CD4-positive, CD25-positive, alpha-beta regulatory T cell (primary cell): ENCODE results near the gene S100A4. TPM values are rescaled to one million over a fixed set of nuclear protein-coding genes. Genes with fewer than 3 reads are reported as not detected.
A peak's percentile ranks its signal among the peaks of the same experiment; 100 is the strongest.

Source experiments
- ATAC-seq, 2 donors: fragments of 150-1000 bp; cut with Tn5 transposase; one replicate each; pipeline ENCODE4 v1.10.0; 2021; ENCODE audit warnings: low read depth in 2 of 2, moderate number of reproducible peaks in 2 of 2, moderate library complexity in 1 of 2
- DNase-seq, 3 donors: peaks; one replicate each; pipeline versions ENCODE4 v3.0.0 to v3.0.0-alpha.2; 2012 to 2022; ENCODE audit warnings: mixed read lengths in 1 of 3
- H3K27ac ChIP-seq: one replicate; pipeline ENCODE4 v1.7.0; 2013; ENCODE audit warnings: mild to moderate bottlenecking, low read length; ENCODE audit not compliant: insufficient read depth, poor library complexity, severe bottlenecking
- H3K27me3 ChIP-seq: one replicate; pipeline ENCODE4 v1.7.0; 2013; ENCODE audit warnings: low read length; ENCODE audit not compliant: control insufficient read depth, insufficient read depth
- H3K36me3 ChIP-seq: one replicate; pipeline ENCODE4 v1.7.0; 2013; ENCODE audit warnings: mild to moderate bottlenecking, low read length, moderate library complexity; ENCODE audit not compliant: control insufficient read depth, insufficient read depth
- H3K4me1 ChIP-seq: 2 replicates; pipeline ENCODE4 v1.7.0; 2013; ENCODE audit warnings: mild to moderate bottlenecking, low read length; ENCODE audit not compliant: insufficient read depth, control insufficient read depth, poor library complexity, severe bottlenecking
- H3K4me3 ChIP-seq: one replicate; pipeline ENCODE4 v1.7.0; 2013; ENCODE audit warnings: low read depth, mild to moderate bottlenecking, low read length, moderate library complexity
- H3K9me3 ChIP-seq, 2 experiments: 1 replicate in 1 of 2; 2 replicates in 1 of 2; pipeline ENCODE4 v1.7.0; 2013; ENCODE audit warnings: low read length in 2 of 2, mild to moderate bottlenecking in 1 of 2, moderate library complexity in 1 of 2; ENCODE audit not compliant: control insufficient read depth in 2 of 2
- H3K27ac Mint-ChIP-seq, 3 donors: one replicate each; pipeline ENCODE4 v1.8.0; 2020 to 2022; ENCODE audit warnings: mild to moderate bottlenecking in 3 of 3, mixed read lengths in 3 of 3, moderate library complexity in 2 of 3
- H3K27me3 Mint-ChIP-seq: one replicate; pipeline ENCODE4 v1.8.0; 2022; ENCODE audit warnings: mild to moderate bottlenecking, mixed read lengths
- H3K36me3 Mint-ChIP-seq: one replicate; pipeline ENCODE4 v1.8.0; 2020; ENCODE audit warnings: mixed read lengths
- H3K4me1 Mint-ChIP-seq, 4 donors: one replicate each; pipeline ENCODE4 v1.8.0; 2020 to 2022; ENCODE audit warnings: mixed read lengths in 4 of 4, mild to moderate bottlenecking in 1 of 4
- H3K4me3 Mint-ChIP-seq, 4 donors: one replicate each; pipeline ENCODE4 v1.8.0; 2020 to 2022; ENCODE audit warnings: mild to moderate bottlenecking in 4 of 4, mixed read lengths in 4 of 4, moderate library complexity in 3 of 4
- H3K9me3 Mint-ChIP-seq, 7 donors: one replicate each; pipeline ENCODE4 v1.8.0; 2020 to 2022; ENCODE audit warnings: mixed read lengths in 7 of 7, mild to moderate bottlenecking in 3 of 7, moderate library complexity in 2 of 7
- polyA plus RNA-seq, 4 donors: library from polyadenylated mRNA; unstranded; fragments of 300-500 nt; fragmentation: Illumina TruSeq; gene quantifications; one replicate each; pipeline ENCODE4 v1.2.3, GENCODE V29; 2021
- total RNA-seq: library from RNA; stranded (reverse); gene quantifications from one replicate; pipeline ENCODE4 v1.2.3, GENCODE V29; 2022

Gene S100A4
- total and polyA plus RNA-seq, 5 donors from 2014 or later, result 928 to 4,309 (median 2,680) TPM

DNA sequence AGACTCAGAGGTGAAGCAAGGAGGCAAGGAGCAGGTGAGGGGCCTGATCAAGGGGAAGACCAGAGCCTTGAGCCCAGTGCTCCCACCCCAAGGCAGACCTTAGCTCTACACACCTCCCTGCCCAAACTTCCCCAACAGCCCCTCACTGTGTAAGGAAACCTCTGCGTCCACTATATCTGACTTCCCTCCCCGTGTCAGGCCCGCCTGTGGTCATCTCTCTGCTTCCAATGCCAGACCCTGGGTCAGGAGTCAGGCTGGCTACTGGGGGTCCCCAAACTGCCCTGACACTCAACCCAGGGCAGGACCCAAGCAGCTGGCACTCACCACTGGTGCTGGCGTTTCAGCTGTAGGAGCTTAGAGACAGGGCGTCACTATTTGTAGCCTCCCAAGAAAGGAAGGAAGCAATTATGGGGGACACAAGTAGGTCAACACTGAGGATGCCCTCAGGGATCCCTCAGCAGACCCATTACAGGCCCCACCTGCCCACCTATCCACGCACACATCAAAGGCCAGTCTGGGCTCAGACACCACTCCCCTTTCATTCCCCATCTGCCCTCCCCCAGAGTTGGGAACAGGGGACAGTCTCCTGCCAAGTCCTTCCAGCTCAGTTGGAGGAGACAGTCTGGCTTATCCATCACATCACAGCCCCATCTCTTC, 4.3 kb upstream of the S100A4 start:
- H3K27me3 ChIP-seq, result no peaks in the 10 kb centered on the region
- no peak overlapping the region for H3K4me3 Mint-ChIP-seq
- DNase-seq (no peak), ATAC-seq (no peak)
- H3K27ac ChIP-seq, result no peak overlapping the region
- peaks cover 7% of the 10 kb centered on the region for H3K36me3 Mint-ChIP-seq
- no peaks in the 10 kb centered on the region for H3K9me3 ChIP-seq
- H3K27me3 Mint-ChIP-seq, result no peaks in the 10 kb centered on the region
- H3K27ac Mint-ChIP-seq, result peak overlapping the region in 2 of 3 donors; percentile 25 to 79
- peaks cover 24% of the 10 kb centered on the region for H3K4me1 ChIP-seq
- no peaks in the 10 kb centered on the region for H3K9me3 Mint-ChIP-seq
- no peaks in the 10 kb centered on the region for H3K36me3 ChIP-seq
- no peak overlapping the region for H3K4me3 ChIP-seq
- H3K4me1 Mint-ChIP-seq, result peaks cover 0 to 37% (median 13%) of the 10 kb centered on the region in 4 donors

DNA sequence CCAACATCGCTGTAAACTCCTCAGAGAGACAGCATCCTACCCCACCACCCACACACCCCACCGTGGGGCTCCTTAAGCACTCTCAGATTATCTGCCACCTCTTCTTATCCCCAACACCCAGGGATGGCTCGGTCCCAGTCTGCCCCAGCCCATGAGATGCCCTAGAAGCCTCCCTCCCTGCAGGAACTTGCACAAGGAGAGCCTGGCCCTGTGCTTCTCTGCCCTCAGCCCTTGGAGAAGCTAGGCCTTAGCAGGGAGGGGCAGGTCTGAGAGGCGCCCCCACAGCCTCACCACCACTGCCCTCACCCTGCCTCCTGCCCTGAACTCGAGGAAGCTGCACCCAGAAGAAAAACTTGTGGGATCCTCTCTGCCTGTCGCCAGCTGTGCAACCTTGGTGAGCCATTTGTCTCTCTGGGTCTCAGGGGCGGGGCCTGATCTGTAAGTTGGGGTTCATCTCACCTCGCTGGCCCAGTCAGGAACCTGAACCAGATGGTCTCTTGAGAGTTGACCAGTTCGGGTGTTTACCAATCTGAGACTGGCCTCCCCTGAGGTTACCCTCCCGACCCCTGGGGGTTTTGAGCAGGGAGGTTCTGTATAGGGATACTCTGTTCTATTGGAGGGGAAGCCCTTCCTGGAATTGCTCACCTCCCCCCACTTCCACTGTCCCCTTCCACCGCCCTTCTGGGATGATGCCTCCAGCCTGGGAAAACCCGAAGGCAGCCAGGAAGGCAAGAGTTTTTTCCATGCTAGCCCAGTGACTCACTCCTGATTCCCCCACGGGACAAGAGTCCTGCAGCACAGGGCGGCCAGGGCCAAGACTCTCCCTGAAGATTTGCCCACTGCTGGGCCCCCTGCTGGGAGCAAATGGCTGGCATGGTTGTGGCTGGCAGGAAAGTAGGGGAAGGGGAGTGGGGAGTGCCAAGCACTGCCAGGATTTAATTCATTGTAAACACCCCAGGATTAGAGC, 3.4 kb upstream of the S100A4 start, which contains the start of gene S100A3:
Gene S100A3 (minus strand): TSS at position 537 of the 967 bp plus-strand sequence. CDS start 773 bp downstream, outside the sequence.
- DNase-seq (no peak), ATAC-seq (no peak)
- Histone ChIP-seq H3K27ac (no peak within 1 kb of the TSS), H3K4me3 (no peak within 1 kb of the TSS), H3K27me3 (no peaks in the 10 kb centered on the region), H3K36me3 (peaks cover 2% of the 10 kb centered on the region), H3K9me3 (no peaks in the 10 kb centered on the region), H3K4me1 (peaks cover 33% of the 10 kb centered on the region)
- peak within 1 kb of the TSS in 2 of 3 donors; percentile 25 to 79 for H3K27ac Mint-ChIP-seq
- no peaks in the 10 kb centered on the region for H3K9me3 Mint-ChIP-seq
- H3K4me1 Mint-ChIP-seq, result peaks cover 0 to 46% (median 16%) of the 10 kb centered on the region in 4 donors
- no peaks in the 10 kb centered on the region for H3K27me3 Mint-ChIP-seq
- peak within 1 kb of the TSS in 1 of 4 donors; percentile 74 for H3K4me3 Mint-ChIP-seq
- H3K36me3 Mint-ChIP-seq, result peaks cover 14% of the 10 kb centered on the region

DNA sequence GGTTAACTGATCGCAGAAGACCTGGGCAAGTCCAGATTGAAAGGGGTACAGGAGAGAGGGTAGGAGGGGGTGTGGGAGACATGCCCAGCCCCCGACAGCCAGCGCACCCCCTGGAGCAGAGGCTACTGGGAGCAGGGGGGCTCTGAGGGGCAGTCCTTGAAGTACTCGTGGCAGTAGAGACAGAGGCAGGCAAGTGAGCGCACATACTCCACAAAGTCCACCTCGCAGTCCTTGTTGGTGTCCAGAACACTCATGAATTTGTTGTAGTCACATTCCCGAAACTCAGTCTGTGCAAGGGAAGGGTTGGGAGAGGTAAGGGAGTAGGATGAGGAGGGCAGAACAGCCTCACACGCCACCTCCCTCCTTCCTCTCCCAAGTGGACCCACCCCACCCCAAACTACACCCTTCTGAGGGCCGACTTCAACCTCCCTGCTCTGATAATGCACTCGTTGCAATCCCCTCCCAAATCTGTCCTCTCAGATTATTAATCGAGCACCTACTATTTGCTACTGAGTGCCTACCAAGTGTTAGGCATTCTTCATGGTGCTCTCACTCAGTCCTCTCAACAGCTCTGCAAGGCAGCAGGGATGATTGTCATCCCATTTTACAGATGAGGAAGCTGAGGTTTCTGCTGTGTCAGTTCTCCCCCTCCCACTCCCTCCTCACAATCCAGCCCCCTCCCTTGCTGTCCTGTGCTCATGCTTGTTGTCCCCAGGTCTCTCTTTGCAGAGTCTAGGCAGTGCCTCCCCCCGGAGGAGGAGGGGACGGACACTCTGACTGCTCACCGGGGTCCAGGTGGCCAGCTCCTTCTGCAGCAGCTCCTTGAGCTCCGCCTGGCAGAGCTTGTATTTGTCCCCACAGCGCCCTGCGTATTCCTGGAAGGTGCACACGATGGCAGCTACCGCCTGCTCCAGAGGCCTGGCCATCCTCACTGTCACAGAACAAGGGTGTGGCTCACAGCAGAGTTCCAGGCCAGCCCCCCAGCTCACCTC, 2.2 kb upstream of the S100A4 start:
- ATAC-seq, result no peak
- Mint-ChIP-seq H3K27me3 (no peaks in the 10 kb centered on the region), H3K4me3 (peak overlapping the region in 1 of 4 donors; percentile 74), H3K9me3 (no peaks in the 10 kb centered on the region), H3K4me1 (peaks cover under 1 to 55% (median 26%) of the 10 kb centered on the region in 4 donors), H3K36me3 (peaks cover 23% of the 10 kb centered on the region), H3K27ac (peak overlapping the region in 2 of 3 donors; percentile 14 to 51)
- no peaks in the 10 kb centered on the region for H3K9me3 ChIP-seq
- no peak for DNase-seq
- no peak overlapping the region for H3K4me3 ChIP-seq
- peaks cover 13% of the 10 kb centered on the region for H3K36me3 ChIP-seq
- no peaks in the 10 kb centered on the region for H3K27me3 ChIP-seq
- H3K27ac ChIP-seq, result no peak overlapping the region
- H3K4me1 ChIP-seq, result peaks cover 44% of the 10 kb centered on the region

DNA sequence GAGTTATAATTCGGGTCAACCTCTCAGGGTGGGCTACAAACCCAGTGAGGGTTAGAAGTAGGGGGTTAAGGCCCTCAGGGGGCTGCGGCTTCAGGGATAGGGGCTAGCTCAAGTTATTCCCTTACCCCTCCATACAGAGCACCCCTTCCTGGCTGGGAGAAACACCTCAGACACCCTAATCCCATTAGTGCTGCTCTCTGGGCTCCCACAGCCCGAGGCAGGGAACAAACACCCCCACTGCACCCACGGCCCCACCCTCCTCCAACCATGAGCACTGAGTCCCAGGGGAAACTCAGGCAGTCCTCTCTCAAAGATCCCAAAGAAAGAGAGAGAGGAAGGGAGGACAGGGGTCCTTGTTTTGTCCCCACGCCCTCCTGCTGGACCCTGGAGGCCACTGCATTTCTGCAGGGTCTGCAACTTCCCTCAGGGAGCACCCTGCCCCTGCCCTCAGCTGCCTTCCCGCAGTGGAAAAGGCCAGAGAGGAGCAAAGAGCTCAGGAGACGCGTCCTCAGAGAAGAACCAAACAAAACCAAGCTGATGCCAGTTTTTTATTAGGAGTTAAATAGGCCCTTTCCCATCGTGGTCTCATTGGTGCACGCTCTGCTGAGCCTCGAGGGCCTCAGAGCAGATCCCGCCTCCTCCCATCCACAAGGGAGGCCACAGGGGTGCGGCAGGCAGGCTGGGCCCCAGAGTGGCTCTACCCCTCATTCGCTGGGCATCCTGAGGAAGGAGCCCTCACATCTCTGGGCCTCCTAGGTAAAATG, 1.4 kb upstream of the S100A4 start:
- peaks cover 28% of the 10 kb centered on the region for H3K36me3 Mint-ChIP-seq
- H3K27ac Mint-ChIP-seq, result peak overlapping the region; percentile 97 to 99 (median 98)
- H3K4me1 Mint-ChIP-seq, result peaks cover 5 to 64% (median 33%) of the 10 kb centered on the region in 4 donors
- DNase-seq, result no peak
- H3K9me3 ChIP-seq, result no peaks in the 10 kb centered on the region
- H3K27ac ChIP-seq, result peak overlapping the region; percentile 82
- no peak overlapping the region for H3K4me3 ChIP-seq
- H3K27me3 ChIP-seq, result no peaks in the 10 kb centered on the region
- ATAC-seq, result no peak
- peaks cover 16% of the 10 kb centered on the region for H3K36me3 ChIP-seq
- H3K4me3 Mint-ChIP-seq, result peak overlapping the region in 3 of 4 donors; percentile 97 to 100 (median 97)
- H3K9me3 Mint-ChIP-seq, result no peaks in the 10 kb centered on the region
- H3K4me1 ChIP-seq, result peaks cover 53% of the 10 kb centered on the region
- no peaks in the 10 kb centered on the region for H3K27me3 Mint-ChIP-seq

DNA sequence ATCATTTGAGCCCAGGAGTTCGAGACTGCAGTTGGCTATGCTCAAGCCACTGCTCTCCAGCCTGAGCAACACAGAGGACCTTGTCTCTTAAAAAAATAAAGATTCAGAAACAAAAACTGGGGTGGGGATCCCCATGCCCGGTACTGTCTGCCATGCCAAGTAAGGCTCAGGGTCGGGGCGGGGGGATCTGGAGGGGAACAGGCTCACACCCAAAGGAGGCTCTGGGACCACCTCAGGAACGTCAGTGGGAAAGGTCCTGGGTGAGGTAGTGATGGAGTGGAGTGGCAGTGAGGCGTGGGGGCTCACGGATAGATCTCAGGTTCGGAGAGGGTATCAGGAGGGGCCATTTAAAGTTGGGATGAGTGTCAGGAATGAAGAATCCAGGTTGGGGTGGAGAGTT, 765 bp upstream of the S100A4 start:
- ATAC-seq (no peak), DNase-seq (no peak)
- H3K4me1 ChIP-seq, result peaks cover 59% of the 10 kb centered on the region
- no peaks in the 10 kb centered on the region for H3K9me3 ChIP-seq
- H3K27me3 ChIP-seq, result no peaks in the 10 kb centered on the region
- Mint-ChIP-seq H3K27ac (peak overlapping the region; percentile 97 to 99 (median 98)), H3K4me3 (peak overlapping the region in 3 of 4 donors; percentile 97 to 100 (median 97)), H3K9me3 (no peaks in the 10 kb centered on the region), H3K4me1 (peaks cover 5 to 70% (median 39%) of the 10 kb centered on the region in 4 donors), H3K27me3 (no peaks in the 10 kb centered on the region), H3K36me3 (peaks cover 28% of the 10 kb centered on the region)
- peak overlapping the region; percentile 93 for H3K4me3 ChIP-seq
- H3K27ac ChIP-seq, result peak overlapping the region; percentile 82
- H3K36me3 ChIP-seq, result peaks cover 16% of the 10 kb centered on the region

DNA sequence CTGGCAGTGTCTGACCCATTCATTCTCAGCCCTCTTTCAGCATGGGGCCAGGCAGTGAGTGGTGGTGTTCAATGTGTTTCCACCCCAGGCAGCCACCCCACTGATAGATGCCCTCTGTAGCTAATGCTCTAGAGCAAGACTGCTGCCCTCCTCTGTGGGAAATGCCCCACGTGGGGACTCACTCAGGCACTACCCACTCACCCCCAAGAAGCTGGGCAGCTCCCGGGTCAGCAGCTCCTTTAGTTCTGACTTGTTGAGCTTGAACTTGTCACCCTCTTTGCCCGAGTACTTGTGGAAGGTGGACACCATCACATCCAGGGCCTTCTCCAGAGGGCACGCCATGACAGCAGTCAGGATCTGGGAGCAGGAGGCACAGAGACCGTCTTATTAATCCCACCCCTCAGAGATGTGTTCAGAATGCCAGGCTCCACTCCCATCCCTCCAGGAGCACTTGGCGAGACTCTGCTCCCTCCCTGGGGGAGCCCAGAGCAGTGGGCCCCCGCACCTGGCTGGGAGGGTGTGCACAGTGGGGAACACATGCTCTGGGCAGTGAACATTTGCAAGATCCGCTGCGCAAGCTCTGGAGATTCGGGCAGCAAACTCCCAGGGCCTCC, 1.0 kb downstream of the S100A4 start:
- H3K4me3 ChIP-seq, result peak overlapping the region; percentile 93
- Mint-ChIP-seq H3K27ac (peak overlapping the region; percentile 97 to 99 (median 98)), H3K4me3 (peak overlapping the region; percentile 97 to 100 (median 98)), H3K4me1 (peaks cover 6 to 85% (median 55%) of the 10 kb centered on the region in 4 donors), H3K36me3 (peaks cover 35% of the 10 kb centered on the region), H3K27me3 (no peaks in the 10 kb centered on the region), H3K9me3 (no peaks in the 10 kb centered on the region)
- H3K9me3 ChIP-seq, result no peaks in the 10 kb centered on the region
- peaks cover 16% of the 10 kb centered on the region for H3K36me3 ChIP-seq
- H3K27ac ChIP-seq, result peak overlapping the region; percentile 82
- no peak for ATAC-seq
- DNase-seq, result no peak
- peaks cover 77% of the 10 kb centered on the region for H3K4me1 ChIP-seq
- no peaks in the 10 kb centered on the region for H3K27me3 ChIP-seq
